GM19324 (cell line): Measurements from ENCODE around the gene HS6ST1.

ENCODE experiments used
- ATAC-seq: cut with Tn5 transposase; IDR thresholded peaks from one replicate; pipeline ENCODE4 v1.9.1; 2021; ENCODE audit warnings: mild to moderate bottlenecking, moderate library complexity; ENCODE audit not compliant: unreplicated experiment, low FRiP score

HS6ST1 gene

DNA sequence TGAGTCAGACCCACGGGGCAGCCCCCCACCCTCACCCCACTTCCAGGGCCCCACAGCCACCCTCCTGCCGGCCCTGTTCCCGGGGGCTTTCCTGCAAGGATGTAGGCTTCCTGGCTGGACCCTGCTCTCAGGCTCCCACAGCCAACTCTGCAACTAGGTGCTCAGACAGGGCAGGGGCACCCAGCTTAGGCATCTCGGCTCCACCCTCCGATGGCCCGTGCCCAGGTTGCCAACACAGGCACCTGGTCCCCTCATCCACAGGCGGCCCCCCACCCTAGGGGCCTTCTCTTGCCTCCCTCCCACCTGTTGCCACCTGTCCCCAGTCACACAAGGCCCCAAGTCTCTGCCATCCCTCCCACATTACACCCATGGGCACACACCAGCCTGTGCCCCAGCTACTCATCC, 34.6 kb downstream of the HS6ST1 start:
- ATAC-seq, result no peak

DNA sequence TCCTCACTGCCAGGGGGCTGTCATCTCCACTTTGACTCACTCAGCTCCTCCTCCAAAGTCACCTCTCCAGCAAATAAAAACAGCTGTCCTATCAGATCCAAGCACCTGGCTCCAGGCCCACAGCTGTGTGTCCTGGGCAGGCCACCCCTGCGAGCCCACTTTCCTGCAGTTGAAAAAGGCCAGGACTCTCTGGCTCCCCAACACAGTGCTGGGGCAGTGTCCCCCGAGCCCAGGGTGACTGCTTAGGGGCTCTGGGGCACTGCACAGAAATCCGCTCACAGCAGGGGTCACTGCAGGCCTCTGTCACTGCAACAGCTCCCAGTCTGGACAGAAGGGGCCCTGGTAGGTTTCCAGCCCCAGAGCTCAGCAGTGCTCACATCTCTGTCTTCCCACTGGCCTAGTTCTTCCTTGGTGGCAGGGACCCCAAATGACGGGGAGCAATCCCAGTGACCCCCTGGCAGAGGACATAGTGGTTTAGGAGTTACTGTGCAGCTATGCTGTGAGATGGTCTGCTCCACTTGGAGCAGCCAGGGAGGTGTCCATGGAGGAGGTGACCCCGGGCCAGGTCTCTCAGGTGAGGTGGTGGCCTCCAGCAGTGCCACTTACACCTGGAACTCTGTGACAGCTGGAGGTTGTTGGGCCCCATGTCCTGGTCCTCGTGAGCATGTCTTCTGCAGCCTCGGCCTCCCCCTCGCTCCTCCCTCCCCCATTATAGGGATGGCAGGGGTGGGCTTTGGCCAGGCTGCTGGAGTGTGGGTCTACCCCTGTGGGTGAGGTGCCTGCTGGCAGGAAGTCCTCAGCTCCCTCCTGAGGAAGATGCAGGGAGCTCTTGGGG, 35.5 kb downstream of the HS6ST1 start:
- ATAC-seq, result no peak

DNA sequence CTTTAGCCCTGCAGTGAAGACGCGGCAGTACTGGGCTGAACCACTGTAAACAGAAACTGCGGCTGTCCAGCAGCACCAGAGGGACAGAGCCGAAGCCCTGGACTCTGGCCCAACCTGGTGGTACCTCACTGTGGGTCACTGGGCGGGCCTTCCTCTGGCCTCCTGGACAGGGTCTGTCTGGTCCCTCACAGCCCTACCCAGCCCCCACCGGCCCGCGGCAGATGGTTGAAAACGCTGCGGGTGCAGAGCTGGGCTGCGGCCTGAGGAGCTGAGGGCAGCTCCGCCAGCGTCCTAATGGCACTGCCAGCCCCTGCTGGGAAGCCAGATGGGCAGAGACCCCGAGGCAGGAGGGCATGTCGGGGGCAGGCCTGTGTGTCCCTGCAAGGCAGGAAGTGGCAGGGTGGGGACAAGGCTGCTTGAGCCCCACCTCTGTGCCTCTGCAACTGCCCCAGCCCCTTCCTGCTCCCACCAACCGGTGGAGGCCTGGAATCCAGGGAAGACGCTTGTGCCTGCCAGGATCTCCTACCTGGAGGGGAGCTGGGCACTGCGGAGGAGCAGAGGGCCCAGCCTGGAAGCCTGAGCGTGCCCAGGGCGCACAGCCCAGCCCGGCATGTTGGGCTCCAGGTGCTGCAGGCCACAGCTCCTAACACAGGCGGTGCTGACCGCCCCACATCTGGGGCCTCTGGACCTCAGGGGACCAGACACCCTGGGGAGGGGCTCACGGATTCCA, 36.3 kb downstream of the HS6ST1 start:
- ATAC-seq, result no peak

DNA sequence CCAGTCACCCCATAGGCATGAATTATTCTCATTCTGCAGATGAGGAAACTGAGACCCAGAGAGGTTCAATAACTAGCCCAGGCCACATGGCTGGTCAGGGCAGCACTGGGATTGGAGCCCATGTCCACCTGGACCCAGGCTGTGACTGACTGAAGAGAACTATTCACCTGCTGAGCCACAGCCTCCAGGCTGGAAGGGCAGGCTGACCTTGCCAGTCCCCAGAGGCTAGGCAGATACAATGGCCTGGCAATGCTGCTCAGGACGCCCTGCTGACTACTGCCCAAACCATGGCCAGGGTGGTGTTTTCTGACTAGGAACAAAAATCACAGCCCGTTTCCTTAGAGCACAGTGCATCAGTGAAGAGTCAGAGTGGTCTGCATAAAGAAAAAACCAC, 36.8 kb downstream of the HS6ST1 start:
- ATAC-seq, result no peak

DNA sequence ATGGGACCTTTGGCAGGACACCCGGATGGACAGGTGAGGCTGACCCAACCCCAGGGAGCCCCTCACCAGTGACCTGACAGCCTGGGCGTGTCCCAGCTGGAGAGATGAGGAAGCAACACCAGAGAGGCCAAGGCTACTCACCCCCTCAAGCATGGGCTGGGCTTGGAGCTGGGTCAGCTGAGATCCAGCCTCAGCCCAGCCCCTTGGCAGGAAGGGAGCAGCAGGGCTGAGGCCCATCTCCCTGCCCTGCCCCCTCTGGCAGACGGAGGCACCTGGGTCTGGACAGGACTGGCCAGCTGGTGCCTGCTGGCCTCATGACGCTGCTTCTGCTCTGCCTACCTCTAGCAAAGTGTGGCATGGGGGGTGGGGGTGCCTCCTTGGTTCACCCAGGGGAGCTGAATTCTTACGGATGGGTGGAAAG, 37.8 kb downstream of the HS6ST1 start:
- ATAC-seq, result no peak

DNA sequence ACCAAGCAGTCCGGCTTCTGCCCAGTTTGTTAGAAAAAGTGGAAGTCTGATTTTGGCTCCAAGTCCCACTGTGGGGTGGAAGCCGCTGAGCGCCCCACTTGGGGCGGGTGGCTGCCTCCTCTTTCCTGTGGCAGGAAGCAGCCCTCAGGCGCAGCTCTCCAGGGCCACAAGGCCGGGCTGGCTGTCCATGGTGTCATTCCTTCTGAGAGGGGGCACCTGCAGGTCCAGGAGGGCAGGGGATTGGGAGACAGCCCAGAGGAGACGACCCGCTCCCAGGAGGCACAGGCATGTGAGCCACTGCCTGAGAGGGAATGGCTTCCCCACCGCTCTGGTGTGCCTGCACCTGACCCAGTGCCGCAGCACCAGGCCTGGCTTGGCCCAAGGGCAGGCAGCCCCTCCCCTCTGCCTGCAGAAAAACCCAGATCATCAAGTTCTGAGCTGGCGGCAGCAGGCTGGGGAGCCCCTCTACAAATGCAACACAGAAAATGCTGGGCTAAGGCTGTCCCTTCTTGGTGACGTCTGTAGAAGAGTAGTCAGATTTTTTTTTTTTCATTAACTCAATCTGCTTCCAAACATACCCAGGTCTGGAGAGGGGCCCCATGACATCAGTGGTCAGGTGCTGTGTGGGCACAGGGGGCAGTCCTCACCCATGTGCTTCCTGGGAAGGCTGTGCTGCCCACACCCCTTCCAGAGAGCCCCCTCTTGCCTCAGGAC, 38.4 kb downstream of the HS6ST1 start:
- no peak for ATAC-seq

DNA sequence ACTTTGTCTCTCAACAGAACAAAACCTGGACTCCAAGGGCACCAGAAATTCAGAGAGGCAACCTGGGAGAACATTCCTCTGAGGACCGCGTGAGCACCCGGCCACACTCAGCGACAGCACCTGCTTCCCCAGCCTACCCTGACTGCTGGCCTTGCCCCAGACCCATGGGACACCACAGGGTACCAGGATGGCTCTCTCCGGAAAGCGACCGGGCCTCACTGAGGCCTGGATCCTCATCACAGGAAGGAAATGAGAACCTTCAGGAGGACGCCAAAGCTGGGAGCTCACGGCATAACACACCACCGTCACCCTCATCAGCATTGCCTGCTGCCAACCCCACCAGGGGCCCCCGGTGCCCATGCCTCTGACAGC, 38.9 kb downstream of the HS6ST1 start:
- no peak for ATAC-seq

DNA sequence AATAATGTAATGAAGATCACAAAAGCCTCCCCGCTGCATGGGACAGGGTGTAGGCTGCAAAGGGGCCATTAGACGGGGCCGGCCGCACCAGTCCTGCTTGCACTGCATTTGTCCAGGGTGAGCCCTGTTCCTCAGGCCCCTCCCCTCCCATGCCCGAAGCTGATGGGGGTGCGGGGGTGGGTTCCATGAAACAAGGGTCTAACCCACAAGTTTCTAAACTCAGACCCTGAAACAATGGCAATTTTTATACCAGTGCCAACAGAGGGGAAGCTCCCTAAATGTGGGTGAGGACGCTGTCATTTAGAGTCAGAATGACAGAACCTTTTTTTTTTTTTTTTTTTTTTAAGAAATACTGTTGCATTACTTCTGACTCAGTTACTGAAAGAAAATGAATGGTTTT, 39.7 kb downstream of the HS6ST1 start:
- ATAC-seq, result no peak

DNA sequence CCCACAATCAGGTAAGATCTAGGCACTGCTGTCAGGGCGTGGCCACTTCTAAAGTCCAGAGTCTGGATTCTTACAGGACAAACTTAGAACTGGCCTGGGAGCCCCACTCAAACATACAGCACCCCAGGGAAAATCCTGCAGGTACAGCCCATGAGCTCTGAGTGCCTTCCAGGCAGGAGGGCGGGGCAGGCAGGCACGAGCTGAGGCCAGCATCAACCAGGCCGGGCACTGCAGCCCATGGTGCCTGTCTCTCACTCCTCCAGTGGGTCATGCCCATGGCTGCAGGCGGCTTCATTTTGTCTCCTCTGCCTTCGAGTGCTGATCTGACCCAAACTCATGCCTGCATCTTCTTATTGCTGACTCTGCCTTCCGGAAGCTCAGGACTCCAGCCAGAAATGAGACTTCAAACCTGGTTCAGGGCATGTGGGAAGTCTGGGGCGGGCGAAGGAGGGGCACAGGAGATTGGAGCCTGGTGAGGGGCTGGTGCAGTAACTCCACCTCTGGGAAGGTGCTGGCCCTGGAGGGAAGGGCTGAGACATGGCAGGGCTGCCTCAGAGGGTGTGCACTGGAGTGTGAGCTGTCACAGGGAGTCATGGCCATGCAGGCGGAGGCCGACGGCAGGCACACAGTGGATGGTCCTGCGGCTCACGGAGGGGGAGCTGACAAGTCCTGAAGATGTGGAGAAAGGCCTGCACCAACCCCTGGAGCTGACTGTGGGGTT, 40.5 kb downstream of the HS6ST1 start:
- no peak for ATAC-seq

DNA sequence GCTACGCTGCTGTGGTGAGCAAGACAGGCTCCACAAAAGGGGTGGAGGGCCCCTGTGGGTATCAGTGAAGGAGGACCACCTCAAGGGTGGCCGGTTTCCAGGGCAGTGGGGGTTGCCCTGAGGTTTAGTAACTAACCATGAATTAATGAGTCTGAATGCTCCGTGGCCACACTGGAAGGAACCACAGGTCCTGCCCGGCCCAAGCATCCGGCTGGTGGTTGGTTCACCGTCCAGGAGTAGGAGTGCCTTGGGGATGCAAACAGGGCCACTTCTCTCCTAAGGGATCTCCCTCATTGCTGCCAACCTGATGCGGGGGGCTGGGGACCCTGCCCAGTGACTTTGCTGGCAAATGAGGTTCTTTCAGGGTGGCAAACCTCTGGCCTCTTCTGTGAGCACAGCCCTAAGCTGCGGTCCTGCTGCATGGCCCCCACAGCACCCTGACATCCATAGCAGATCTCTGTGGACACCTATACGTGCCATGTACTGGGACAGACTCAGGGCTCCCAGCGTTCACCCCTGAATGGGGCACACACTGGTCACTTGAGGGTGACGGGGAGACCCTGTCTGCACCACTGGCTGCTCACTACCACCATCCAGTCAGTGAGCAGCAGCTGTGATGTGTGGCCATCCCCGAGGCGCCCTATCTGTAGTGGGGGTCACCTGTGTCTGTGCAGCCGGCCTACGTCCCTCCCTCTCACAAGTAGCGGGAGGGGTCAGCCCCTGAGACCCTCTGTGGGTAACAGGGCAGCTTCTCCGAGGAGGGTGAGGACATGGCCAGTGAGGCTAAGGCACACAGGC, 41.6 kb downstream of the HS6ST1 start:
- ATAC-seq, result no peak

DNA sequence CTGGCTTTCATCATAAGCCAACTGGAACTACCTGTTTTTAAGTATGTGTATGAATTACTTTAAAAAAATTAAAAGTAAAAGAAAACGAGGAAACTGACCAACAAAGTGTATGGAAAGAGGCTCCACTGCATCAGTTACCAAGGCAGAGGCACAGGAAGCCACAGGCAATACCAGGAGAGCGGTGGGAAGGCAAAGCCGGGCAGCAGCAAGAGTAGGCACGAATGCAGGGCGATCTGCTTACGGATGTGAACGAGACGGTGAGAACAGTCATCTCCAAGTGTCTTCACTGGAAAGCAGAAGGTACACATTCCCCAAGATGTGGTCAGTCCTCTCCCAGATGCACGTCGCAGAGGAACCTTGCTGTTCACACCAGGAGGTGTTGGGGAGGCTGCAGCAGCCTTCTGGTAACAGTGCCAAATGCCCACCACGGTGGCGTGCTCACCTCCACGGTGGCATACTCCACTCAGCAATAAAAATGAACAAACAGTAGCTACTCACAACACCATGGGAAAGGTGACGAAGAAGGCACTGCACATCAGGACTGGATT, 43.1 kb downstream of the HS6ST1 start:
- ATAC-seq, result no peak

DNA sequence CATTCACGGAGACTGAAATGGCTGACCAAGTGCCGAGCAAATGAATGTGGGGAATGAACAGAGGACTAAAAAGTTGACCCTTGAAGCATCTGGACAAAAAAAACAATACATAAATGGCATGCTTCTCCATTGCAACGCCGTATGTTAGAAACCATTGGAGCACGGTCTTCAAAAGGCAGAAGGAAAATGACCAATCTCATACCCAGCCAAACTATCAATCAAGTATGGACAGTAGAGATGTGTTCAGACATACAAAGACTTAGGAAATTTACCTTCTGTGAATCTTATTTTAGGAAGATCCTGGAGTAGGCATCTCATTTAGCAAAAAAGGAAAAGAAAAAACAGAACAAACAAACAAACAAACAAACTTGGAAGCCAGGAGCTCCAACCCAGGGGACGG, 44.5 kb downstream of the HS6ST1 start:
- no peak for ATAC-seq

DNA sequence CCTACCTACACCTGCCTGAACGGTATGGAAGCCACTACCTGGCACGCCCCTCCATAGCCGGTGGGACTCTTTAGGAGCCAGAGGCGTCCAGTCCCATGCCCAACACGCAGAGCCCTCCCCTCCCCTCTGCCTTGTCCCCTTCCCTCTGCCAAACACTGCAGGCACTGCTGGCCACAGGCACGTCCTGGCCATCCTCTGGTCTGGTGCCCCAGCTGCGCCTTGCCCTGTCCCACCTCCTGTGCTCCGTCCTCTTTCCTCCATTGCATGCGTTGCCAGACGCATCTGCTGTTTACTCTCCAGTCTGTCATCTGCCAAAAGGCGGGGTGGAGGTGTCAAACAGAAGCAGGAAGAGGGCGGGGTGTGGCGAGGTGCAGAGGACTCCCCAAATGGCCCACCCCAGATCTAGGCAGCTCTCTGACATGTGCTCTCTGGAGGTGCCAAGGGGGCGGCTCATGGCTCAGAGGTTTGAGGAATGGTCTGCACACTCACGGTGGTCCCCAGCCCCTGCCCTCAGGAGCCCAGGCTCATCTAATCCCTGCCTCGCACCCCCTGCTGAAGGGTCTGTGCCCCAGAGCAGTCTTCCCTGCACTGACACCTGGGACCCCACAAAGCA, 45.1 kb downstream of the HS6ST1 start:
- no peak for ATAC-seq

DNA sequence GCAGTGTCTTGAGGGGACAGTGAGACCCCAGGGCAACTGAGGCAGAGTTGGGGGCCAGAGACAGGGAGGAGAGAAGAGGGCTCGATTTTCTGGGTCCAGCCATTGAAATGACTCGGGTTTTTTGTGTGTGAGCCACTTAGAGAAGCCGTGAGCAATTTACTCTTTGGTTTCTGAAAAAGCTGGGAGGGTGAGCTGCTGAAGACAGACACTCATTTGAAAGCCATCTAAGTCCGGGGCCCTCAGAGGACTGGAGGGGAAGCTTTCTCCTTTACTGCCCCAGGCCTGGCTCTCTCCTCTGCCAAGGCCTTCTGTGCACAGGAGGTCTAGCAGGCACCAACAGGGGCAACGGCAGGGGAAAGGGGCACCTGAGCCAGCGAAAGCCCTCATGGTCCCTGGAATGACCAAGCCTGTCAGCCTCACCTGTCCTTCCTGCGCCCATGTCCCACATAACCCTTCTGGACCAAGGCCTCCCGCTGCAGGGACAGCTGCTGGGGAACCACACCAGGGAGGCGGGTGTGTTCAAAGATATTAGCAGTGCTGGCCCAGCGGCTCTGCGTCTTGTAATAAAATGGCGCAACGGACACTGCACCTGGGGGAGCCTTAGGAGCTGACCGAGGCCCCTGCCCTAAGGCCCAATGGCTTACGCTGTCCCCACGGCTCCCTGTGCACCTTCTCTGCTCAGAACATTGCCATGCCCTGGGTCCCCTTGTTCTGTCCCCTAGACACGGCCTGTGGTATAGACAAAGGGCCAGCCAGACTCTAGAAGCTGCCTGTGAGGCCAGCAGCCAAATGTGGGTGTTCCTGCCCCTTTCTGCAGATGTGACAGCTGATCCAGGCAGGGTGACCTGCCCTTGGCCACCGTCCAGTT, 45.8 kb downstream of the HS6ST1 start:
- no peak for ATAC-seq

DNA sequence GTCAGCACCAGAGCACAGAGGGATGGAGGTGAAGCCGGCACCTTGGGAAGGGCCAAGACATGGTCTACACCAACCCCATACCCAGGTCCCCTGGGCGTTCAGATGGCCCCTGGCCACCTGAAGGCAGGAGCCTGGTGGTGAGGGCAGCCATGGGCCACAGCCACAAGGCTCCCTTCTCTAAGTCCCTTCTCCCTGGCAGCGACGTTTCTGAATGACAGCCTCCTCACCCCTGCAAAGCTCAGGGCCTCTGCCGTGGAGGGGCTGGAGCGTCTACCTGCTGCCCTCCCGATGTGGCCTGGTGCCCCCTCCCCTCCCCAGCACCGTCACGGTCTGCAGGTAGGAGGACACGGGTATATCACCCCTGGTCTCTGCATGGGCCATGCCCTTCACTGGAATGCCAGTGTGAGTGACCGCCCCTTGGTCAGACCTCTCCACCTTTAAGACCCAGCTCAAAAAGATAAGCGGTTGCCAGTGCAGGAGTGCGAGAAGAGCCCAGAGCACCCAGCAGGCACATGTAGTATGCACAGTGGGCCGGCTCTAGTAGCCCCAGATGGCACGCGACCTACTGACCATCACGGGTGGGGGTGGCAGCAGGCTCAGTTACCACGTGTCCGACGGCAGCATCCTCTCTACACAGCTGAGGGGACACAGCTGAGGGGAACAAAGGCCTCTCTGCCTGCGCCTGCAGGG, 46.6 kb downstream of the HS6ST1 start:
- no peak for ATAC-seq

DNA sequence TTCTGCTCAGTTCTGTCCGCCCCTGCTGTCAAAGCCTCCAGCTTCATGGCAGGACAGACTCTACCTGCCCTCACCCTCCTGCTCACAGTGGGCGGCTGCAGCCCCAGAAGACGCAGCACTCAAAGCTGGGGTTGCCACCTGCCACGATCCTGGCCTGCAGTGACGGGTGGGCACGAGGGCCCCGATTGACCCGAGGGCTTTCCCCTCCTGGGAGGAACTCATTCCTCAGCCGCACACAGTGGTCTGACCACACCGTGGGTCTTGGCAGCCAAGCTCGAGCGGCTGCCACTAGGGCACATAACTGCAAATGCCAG, 47.1 kb downstream of the HS6ST1 start:
- no peak for ATAC-seq

DNA sequence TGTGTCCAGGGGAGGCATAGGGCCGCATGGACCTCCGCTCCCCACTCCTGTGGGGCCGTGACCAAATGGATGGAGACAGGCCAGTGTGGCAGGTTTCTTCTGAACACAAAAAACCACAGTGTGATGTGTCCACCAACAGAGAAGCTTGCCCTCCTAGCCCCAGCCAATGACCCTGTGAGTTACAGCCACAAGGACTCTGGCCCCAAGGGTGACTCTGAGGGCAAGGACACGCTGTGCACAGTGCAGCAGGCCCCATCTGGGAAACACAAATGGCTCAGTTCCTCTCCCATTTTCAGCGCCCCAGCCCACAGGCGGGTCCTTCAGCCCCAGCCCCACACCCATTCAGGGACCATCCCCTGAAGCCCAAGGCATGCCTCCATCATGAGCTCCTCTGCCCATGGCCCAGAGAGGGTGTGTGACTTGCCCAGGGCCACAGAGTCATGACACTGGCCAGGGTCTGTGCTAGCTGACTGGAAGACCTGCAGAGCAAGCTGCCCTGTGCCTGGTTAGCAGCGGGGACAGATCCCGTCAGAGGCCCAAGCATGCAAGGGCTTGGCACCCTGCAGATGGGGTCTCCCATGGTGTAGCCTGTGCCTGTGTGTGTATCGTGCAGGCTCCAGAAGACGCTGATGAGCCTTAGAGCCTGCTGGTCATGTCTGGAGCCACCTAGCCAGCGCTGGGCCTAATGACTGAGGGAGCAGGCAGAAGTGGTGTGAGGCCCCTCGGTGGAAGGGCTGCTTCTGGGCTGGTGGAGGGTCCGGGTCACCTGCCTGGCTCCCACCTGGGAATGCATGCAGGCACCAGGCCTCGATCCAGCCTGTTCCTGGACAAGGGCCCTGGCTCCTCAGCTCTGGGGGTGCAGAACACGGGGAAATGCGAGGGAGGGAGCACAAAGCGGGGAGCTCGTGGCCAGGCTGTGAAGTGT, 47.7 kb downstream of the HS6ST1 start:
- ATAC-seq, result no peak
